Mesendoderm (in vitro differentiated cells): Measurements from ENCODE around the gene FRMD7.

Experiments used
- DNase-seq: peaks from one replicate; pipeline ENCODE4 v3.0.0; 2013
- H2AK5ac ChIP-seq: 2 replicates; pipeline ENCODE4 v1.6.1; 2013; ENCODE audit warnings: low read length, inconsistent platforms
- H2BK120ac ChIP-seq: 2 replicates; pipeline ENCODE4 v1.6.1; 2013; ENCODE audit warnings: low read depth, mild to moderate bottlenecking, low read length, moderate library complexity, mixed read lengths
- H2BK15ac ChIP-seq: replicated peaks from 2 replicates; pipeline ENCODE4 v1.6.1; 2013; ENCODE audit warnings: low read depth, mild to moderate bottlenecking, moderate library complexity
- H2BK5ac ChIP-seq: 2 replicates; pipeline ENCODE4 v1.6.1; 2013; ENCODE audit warnings: low read length, inconsistent platforms
- H3K18ac ChIP-seq: 2 replicates; pipeline ENCODE4 v1.6.1; 2013; ENCODE audit warnings: mild to moderate bottlenecking, low read length, mixed read lengths
- H3K23ac ChIP-seq: one replicate; pipeline ENCODE4 v1.6.1; 2013; ENCODE audit warnings: low read length
- H3K27ac ChIP-seq: 2 replicates; pipeline ENCODE4 v1.5.1; 2013; ENCODE audit warnings: low read depth, mild to moderate bottlenecking, inconsistent platforms, low read length, moderate library complexity
- H3K27me3 ChIP-seq: 2 replicates; pipeline ENCODE4 v1.6.1; 2013; ENCODE audit warnings: low read length, control low read depth, mild to moderate bottlenecking, inconsistent platforms; ENCODE audit not compliant: insufficient read depth, poor library complexity
- H3K36me3 ChIP-seq: 2 replicates; pipeline ENCODE4 v1.6.1; 2013; ENCODE audit warnings: low read length, inconsistent platforms; ENCODE audit not compliant: control insufficient read depth, insufficient read depth
- H3K4ac ChIP-seq: one replicate; pipeline ENCODE4 v1.6.1; 2013; ENCODE audit warnings: low read depth, mild to moderate bottlenecking, low read length, moderate library complexity
- H3K4me1 ChIP-seq: 2 replicates; pipeline ENCODE4 v1.6.1; 2013; ENCODE audit warnings: low read depth, low read length, inconsistent platforms; ENCODE audit not compliant: control insufficient read depth
- H3K4me2 ChIP-seq: 2 replicates; pipeline ENCODE4 v1.6.1; 2013; ENCODE audit warnings: low read length
- H3K4me3 ChIP-seq: 2 replicates; pipeline ENCODE4 v1.5.1; 2013; ENCODE audit warnings: mild to moderate bottlenecking, low read length
- H3K56ac ChIP-seq: one replicate; pipeline ENCODE4 v1.6.1; 2013; ENCODE audit warnings: low read length
- H3K79me1 ChIP-seq: 2 replicates; pipeline ENCODE4 v1.6.1; 2013; ENCODE audit warnings: low read length, inconsistent platforms
- H3K79me2 ChIP-seq: 2 replicates; pipeline ENCODE4 v1.6.1; 2013; ENCODE audit warnings: mild to moderate bottlenecking, low read length; ENCODE audit not compliant: control insufficient read depth, insufficient read depth
- H3K9ac ChIP-seq: 2 replicates; pipeline ENCODE4 v1.6.1; 2013; ENCODE audit warnings: low read length, inconsistent platforms
- H4K5ac ChIP-seq: one replicate; pipeline ENCODE4 v1.6.1; 2013; ENCODE audit warnings: low read length
- H4K8ac ChIP-seq: one replicate; pipeline ENCODE4 v1.6.1; 2013; ENCODE audit warnings: low read depth, mild to moderate bottlenecking, control low read depth, low read length, moderate library complexity
- WGBS: extraction: QIAGEN DNeasy Blood & Tissue Kit; methylation state at CpG from one replicate; pipeline ENCODE4 v1.1.7; 2013; ENCODE audit warnings: low lambda C conversion rate, missing lambda C conversion rate; ENCODE audit not compliant: insufficient coverage; ENCODE audit errors: extremely low coverage; 5-methylcytosine and 5-hydroxymethylcytosine counted together

The FRMD7 gene

DNA sequence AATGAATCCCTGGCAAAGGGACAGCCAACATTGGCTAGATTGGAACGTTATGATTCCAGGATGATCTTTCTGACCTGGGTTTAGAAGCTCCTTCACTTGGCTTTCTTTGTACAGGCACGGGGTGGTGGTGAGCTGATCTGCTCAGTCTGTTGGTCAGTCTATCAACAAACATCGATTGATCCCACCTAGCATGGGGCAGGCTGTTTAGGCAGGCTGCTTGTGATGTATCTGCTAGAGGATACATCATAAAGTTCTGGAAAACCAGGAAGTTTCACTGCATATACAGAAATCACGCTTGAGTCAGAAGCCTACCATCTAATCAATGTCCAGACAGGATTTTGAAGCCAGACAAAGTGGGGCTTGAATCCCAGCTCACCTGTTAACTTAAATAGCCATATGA lies 6.9 kb downstream of the FRMD7 start:
- no peak overlapping the region for H3K27ac ChIP-seq
- no peak overlapping the region for H2BK5ac ChIP-seq
- H3K4me1 ChIP-seq: no peaks in the 10 kb centered on the region
- H4K8ac ChIP-seq: no peak overlapping the region
- H3K4ac ChIP-seq: no peak overlapping the region
- H3K23ac ChIP-seq: no peak overlapping the region
- no peak overlapping the region for H3K56ac ChIP-seq
- no CpG with 5 or more reads among the region's 4 CpGs for WGBS
- H3K36me3 ChIP-seq: no peaks in the 10 kb centered on the region
- H2BK120ac ChIP-seq: no peak overlapping the region
- H2BK15ac ChIP-seq: no peak overlapping the region
- DNase-seq: no peak
- H2AK5ac ChIP-seq: no peak overlapping the region
- no peak overlapping the region for H3K4me2 ChIP-seq
- H3K4me3 ChIP-seq: no peak overlapping the region
- no peaks in the 10 kb centered on the region for H3K79me2 ChIP-seq
- H3K27me3 ChIP-seq: no peaks in the 10 kb centered on the region
- no peaks in the 10 kb centered on the region for H3K79me1 ChIP-seq
- no peak overlapping the region for H3K18ac ChIP-seq
- no peak overlapping the region for H3K9ac ChIP-seq
- no peak overlapping the region for H4K5ac ChIP-seq

GRCh38 chrX:132119821-132120515 lies 7.9 kb downstream of the FRMD7 start:
- H2BK120ac ChIP-seq: peak overlapping the region; percentile 45
- H4K8ac ChIP-seq: no peak overlapping the region
- no peaks in the 10 kb centered on the region for H3K79me1 ChIP-seq
- H4K5ac ChIP-seq: no peak overlapping the region
- no peak overlapping the region for H3K4me2 ChIP-seq
- DNase-seq: peak; percentile 55
- no peak overlapping the region for H3K18ac ChIP-seq
- H2BK15ac ChIP-seq: no peak overlapping the region
- no peak overlapping the region for H2BK5ac ChIP-seq
- H3K79me2 ChIP-seq: no peaks in the 10 kb centered on the region
- no peak overlapping the region for H3K4ac ChIP-seq
- H3K4me1 ChIP-seq: no peaks in the 10 kb centered on the region
- H3K23ac ChIP-seq: no peak overlapping the region
- H3K27me3 ChIP-seq: no peaks in the 10 kb centered on the region
- WGBS: no CpG with 5 or more reads among the region's 12 CpGs
- H3K9ac ChIP-seq: no peak overlapping the region
- H3K4me3 ChIP-seq: no peak overlapping the region
- H3K56ac ChIP-seq: peak overlapping the region; percentile 56
- peak overlapping the region; percentile 73 for H3K27ac ChIP-seq
- H2AK5ac ChIP-seq: no peak overlapping the region
- no peaks in the 10 kb centered on the region for H3K36me3 ChIP-seq

DNA sequence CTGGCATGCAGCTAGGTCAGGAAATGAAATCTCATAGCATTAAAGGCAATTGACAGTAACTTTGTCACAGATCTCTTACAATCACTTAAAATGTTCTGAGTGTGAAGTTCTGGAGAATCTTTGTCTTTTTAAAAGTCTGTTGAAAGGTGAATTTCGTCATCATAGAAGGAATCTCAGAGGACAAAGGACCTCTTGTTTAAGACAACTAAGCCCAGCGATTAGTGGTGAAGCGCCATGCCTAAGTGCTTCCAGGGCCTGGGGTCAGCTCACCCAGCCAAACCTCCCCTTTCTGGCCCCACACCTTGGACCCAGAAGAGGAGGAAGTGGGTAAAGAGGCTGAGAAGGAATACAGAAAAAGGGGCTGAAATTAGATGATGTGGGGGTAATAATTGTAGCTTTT lies 8.5 kb downstream of the FRMD7 start:
- H2BK15ac ChIP-seq: no peak overlapping the region
- H3K18ac ChIP-seq: no peak overlapping the region
- peak overlapping the region; percentile 45 for H2BK120ac ChIP-seq
- H4K8ac ChIP-seq: no peak overlapping the region
- no peak overlapping the region for H3K27ac ChIP-seq
- peak overlapping the region; percentile 15 for H3K56ac ChIP-seq
- no CpG with 5 or more reads among the region's 3 CpGs for WGBS
- H3K4me2 ChIP-seq: no peak overlapping the region
- peak; percentile 16 for DNase-seq
- H3K79me2 ChIP-seq: no peaks in the 10 kb centered on the region
- no peak overlapping the region for H2AK5ac ChIP-seq
- no peak overlapping the region for H3K9ac ChIP-seq
- no peak overlapping the region for H3K23ac ChIP-seq
- no peak overlapping the region for H2BK5ac ChIP-seq
- H3K36me3 ChIP-seq: no peaks in the 10 kb centered on the region
- no peaks in the 10 kb centered on the region for H3K79me1 ChIP-seq
- H3K4ac ChIP-seq: no peak overlapping the region
- no peaks in the 10 kb centered on the region for H3K4me1 ChIP-seq
- H4K5ac ChIP-seq: no peak overlapping the region
- no peak overlapping the region for H3K4me3 ChIP-seq
- no peaks in the 10 kb centered on the region for H3K27me3 ChIP-seq

GRCh38 chrX:132118358-132118757 lies 9.5 kb downstream of the FRMD7 start:
- H3K56ac ChIP-seq: no peak overlapping the region
- H2AK5ac ChIP-seq: no peak overlapping the region
- no peaks in the 10 kb centered on the region for H3K79me2 ChIP-seq
- H3K27me3 ChIP-seq: no peaks in the 10 kb centered on the region
- H3K4ac ChIP-seq: no peak overlapping the region
- H3K9ac ChIP-seq: no peak overlapping the region
- no peak overlapping the region for H2BK15ac ChIP-seq
- H3K4me3 ChIP-seq: no peak overlapping the region
- WGBS: no CpG with 5 or more reads among the region's 4 CpGs
- no peak overlapping the region for H3K23ac ChIP-seq
- no peak overlapping the region for H3K27ac ChIP-seq
- no peak overlapping the region for H4K5ac ChIP-seq
- no peaks in the 10 kb centered on the region for H3K4me1 ChIP-seq
- DNase-seq: peak; percentile 13
- peak overlapping the region; percentile 28 for H4K8ac ChIP-seq
- H3K18ac ChIP-seq: peak overlapping the region; percentile 18
- H2BK5ac ChIP-seq: no peak overlapping the region
- H2BK120ac ChIP-seq: peak overlapping the region; percentile 28
- no peaks in the 10 kb centered on the region for H3K79me1 ChIP-seq
- no peak overlapping the region for H3K4me2 ChIP-seq
- no peaks in the 10 kb centered on the region for H3K36me3 ChIP-seq

DNA sequence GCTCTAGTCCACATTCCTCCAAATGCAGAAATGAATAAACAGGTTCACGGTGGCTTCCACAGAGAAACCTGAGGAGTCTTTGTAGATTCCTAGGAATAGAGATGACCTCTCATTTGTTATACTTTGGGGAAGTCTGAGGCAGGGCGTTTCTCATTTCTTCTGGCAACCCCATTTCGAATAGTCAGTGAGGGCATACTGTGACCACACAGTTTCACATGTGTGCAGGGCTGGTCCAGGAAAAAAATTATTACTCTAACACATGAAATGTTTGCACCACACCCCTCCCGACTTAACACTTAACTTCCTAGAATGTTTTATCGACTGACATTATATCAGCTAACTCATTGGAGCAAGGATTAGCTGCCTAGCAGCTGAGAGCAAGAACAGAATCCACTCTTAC lies 12.0 kb downstream of the FRMD7 start:
- H3K27me3 ChIP-seq: no peaks in the 10 kb centered on the region
- no peak overlapping the region for H3K4ac ChIP-seq
- H3K79me1 ChIP-seq: no peaks in the 10 kb centered on the region
- no peak overlapping the region for H2BK120ac ChIP-seq
- no peak overlapping the region for H3K9ac ChIP-seq
- H3K36me3 ChIP-seq: no peaks in the 10 kb centered on the region
- H4K8ac ChIP-seq: no peak overlapping the region
- H3K23ac ChIP-seq: no peak overlapping the region
- no peak overlapping the region for H3K4me2 ChIP-seq
- no peaks in the 10 kb centered on the region for H3K79me2 ChIP-seq
- no CpG with 5 or more reads among the region's 5 CpGs for WGBS
- no peak overlapping the region for H3K4me3 ChIP-seq
- H3K27ac ChIP-seq: no peak overlapping the region
- no peak overlapping the region for H2AK5ac ChIP-seq
- DNase-seq: no peak
- no peak overlapping the region for H2BK5ac ChIP-seq
- H4K5ac ChIP-seq: no peak overlapping the region
- H3K4me1 ChIP-seq: no peaks in the 10 kb centered on the region
- no peak overlapping the region for H3K18ac ChIP-seq
- H3K56ac ChIP-seq: no peak overlapping the region
- no peak overlapping the region for H2BK15ac ChIP-seq

DNA sequence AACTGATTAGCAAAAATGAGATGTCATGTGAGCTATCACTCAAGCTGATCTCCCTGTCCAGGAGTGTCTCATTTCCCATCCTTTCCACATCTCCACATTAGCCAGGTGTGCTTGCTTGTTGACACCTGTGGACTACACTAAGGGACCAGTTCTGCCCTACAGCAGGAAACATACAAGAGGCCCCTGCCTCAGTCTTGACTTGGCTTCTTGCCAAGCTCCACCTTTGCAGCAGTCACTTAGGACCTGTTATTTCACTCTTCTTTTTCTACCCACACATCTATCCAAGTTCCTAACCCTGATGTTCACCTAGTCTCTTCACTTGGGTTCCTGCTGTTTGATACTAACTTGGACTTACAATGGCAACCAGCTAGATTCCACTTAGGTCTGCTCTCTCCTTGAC lies 13.2 kb downstream of the FRMD7 start:
- no peak overlapping the region for H3K18ac ChIP-seq

More for the DNA sequence above, 13.2 kb downstream of the FRMD7 start:
- Histone ChIP-seq H3K4me2 (no peak overlapping the region), H3K4me1 (no peaks in the 10 kb centered on the region), H2BK15ac (no peak overlapping the region), H3K23ac (no peak overlapping the region), H2BK5ac (no peak overlapping the region), H4K8ac (no peak overlapping the region), H3K27me3 (no peaks in the 10 kb centered on the region), H3K79me1 (no peaks in the 10 kb centered on the region), H2BK120ac (no peak overlapping the region), H3K4ac (no peak overlapping the region), H3K56ac (no peak overlapping the region), H3K36me3 (no peaks in the 10 kb centered on the region), H4K5ac (no peak overlapping the region), H3K27ac (no peak overlapping the region), H3K79me2 (no peaks in the 10 kb centered on the region), H2AK5ac (no peak overlapping the region), H3K4me3 (no peak overlapping the region), H3K9ac (no peak overlapping the region)
- no peak for DNase-seq
